ENCODE data around the gene DUOXA2.

- TF ChIP-seq, protein P1, sequence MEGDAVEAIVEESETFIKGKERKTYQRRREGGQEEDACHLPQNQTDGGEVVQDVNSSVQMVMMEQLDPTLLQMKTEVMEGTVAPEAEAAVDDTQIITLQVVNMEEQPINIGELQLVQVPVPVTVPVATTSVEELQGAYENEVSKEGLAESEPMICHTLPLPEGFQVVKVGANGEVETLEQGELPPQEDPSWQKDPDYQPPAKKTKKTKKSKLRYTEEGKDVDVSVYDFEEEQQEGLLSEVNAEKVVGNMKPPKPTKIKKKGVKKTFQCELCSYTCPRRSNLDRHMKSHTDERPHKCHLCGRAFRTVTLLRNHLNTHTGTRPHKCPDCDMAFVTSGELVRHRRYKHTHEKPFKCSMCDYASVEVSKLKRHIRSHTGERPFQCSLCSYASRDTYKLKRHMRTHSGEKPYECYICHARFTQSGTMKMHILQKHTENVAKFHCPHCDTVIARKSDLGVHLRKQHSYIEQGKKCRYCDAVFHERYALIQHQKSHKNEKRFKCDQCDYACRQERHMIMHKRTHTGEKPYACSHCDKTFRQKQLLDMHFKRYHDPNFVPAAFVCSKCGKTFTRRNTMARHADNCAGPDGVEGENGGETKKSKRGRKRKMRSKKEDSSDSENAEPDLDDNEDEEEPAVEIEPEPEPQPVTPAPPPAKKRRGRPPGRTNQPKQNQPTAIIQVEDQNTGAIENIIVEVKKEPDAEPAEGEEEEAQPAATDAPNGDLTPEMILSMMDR (tag by site-specific recombination; IDR thresholded peaks at IDR 0.05) = no peak
- TF ChIP-seq, protein P2, sequence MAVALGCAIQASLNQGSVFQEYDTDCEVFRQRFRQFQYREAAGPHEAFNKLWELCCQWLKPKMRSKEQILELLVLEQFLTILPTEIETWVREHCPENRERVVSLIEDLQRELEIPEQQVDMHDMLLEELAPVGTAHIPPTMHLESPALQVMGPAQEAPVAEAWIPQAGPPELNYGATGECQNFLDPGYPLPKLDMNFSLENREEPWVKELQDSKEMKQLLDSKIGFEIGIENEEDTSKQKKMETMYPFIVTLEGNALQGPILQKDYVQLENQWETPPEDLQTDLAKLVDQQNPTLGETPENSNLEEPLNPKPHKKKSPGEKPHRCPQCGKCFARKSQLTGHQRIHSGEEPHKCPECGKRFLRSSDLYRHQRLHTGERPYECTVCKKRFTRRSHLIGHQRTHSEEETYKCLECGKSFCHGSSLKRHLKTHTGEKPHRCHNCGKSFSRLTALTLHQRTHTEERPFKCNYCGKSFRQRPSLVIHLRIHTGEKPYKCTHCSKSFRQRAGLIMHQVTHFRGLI (tag by site-specific recombination; IDR thresholded peaks at IDR 0.05) = no peak
- TF ChIP-seq YY1 (tag by site-specific recombination; IDR thresholded peaks at IDR 0.05) = no peak
- TF ChIP-seq, protein P3, sequence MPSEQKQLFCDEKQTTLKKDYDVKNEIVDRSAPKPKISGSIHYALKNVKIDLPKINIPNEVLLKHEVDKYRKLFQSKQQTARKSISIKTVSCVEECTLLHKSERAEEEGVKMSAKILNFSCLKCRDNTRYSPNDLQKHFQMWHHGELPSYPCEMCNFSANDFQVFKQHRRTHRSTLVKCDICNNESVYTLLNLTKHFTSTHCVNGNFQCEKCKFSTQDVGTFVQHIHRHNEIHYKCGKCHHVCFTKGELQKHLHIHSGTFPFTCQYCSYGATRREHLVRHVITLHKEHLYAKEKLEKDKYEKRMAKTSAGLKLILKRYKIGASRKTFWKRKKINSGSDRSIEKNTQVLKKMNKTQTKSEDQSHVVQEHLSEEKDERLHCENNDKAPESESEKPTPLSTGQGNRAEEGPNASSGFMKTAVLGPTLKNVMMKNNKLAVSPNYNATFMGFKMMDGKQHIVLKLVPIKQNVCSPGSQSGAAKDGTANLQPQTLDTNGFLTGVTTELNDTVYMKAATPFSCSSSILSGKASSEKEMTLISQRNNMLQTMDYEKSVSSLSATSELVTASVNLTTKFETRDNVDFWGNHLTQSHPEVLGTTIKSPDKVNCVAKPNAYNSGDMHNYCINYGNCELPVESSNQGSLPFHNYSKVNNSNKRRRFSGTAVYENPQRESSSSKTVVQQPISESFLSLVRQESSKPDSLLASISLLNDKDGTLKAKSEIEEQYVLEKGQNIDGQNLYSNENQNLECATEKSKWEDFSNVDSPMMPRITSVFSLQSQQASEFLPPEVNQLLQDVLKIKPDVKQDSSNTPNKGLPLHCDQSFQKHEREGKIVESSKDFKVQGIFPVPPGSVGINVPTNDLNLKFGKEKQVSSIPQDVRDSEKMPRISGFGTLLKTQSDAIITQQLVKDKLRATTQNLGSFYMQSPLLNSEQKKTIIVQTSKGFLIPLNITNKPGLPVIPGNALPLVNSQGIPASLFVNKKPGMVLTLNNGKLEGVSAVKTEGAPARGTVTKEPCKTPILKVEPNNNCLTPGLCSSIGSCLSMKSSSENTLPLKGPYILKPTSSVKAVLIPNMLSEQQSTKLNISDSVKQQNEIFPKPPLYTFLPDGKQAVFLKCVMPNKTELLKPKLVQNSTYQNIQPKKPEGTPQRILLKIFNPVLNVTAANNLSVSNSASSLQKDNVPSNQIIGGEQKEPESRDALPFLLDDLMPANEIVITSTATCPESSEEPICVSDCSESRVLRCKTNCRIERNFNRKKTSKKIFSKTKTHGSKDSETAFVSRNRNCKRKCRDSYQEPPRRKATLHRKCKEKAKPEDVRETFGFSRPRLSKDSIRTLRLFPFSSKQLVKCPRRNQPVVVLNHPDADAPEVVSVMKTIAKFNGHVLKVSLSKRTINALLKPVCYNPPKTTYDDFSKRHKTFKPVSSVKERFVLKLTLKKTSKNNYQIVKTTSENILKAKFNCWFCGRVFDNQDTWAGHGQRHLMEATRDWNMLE (tag by site-specific recombination; conservative IDR thresholded peaks at IDR 0.05; ENCODE audit: low read depth) = no peak
- TF ChIP-seq TCF7L2 (IDR thresholded peaks at IDR 0.05; ENCODE audit: borderline replicate concordance, low read depth, low read length) = no peak
- no peak for TF ChIP-seq ZNF404 (tag by site-specific recombination; IDR thresholded peaks at IDR 0.05)
These were observed 3.8 kb upstream of the DUOXA2 start for GRCh38 chr15:45110256-45110820.

Measured in HEK293 (cell line).